SK-N-SH treated with all-trans-retinoic acid at 6 μM for 48 hours (cell line): Measurements from ENCODE around the gene IMPA2.

ENCODE experiments used
- ATAC-seq: fragments of 200-7000 bp; cut with Tn5 transposase; 3 replicates; pipeline ENCODE4 v1.9.1; 2020; ENCODE audit warnings: mild to moderate bottlenecking, moderate library complexity
- ARNTL ChIP-seq: fragments of 450-650 bp; formaldehyde crosslinking; IDR thresholded peaks from 2 replicates; pipeline ENCODE4 v1.5.0; 2020; ENCODE audit warnings: low read depth, mild to moderate bottlenecking, moderate library complexity, borderline replicate concordance
- BACH2 ChIP-seq: fragments of 250-450 bp; sonication (Bioruptor Pico); IDR thresholded peaks from 2 replicates; pipeline ENCODE4 v1.9.0; 2021; ENCODE audit warnings: mild to moderate bottlenecking, borderline replicate concordance
- CREB5 ChIP-seq: fragments of 250-450 bp; sonication (Bioruptor Pico); IDR thresholded peaks from 2 replicates; pipeline ENCODE4 v1.5.1; 2020; ENCODE audit warnings: low read depth, mild to moderate bottlenecking, moderate library complexity
- CSDC2 ChIP-seq: fragments of 250-450 bp; sonication (Bioruptor Pico); IDR thresholded peaks from 2 replicates; pipeline ENCODE4 v1.5.0; 2020; ENCODE audit warnings: mild to moderate bottlenecking, moderate library complexity
- CSRNP3 ChIP-seq: fragments of 250-450 bp; sonication (Bioruptor Pico); IDR thresholded peaks from 2 replicates; pipeline ENCODE4 v1.5.1; 2021; ENCODE audit warnings: mild to moderate bottlenecking, moderate library complexity
- ESRRG ChIP-seq: fragments of 250-450 bp; sonication (Bioruptor Pico); IDR thresholded peaks from 2 replicates; pipeline ENCODE4 v1.6.1; 2021; ENCODE audit warnings: mild to moderate bottlenecking
- GLIS3 ChIP-seq: fragments of 250-450 bp; sonication (Bioruptor Pico); IDR thresholded peaks from 2 replicates; pipeline ENCODE4 v1.5.0; 2020; ENCODE audit warnings: mild to moderate bottlenecking, moderate library complexity
- ISL1 ChIP-seq: fragments of 250-450 bp; sonication (Bioruptor Pico); IDR thresholded peaks from 2 replicates; pipeline ENCODE4 v2.1.2; 2022; ENCODE audit warnings: mild to moderate bottlenecking, moderate library complexity
- OSR1 ChIP-seq: fragments of 250-450 bp; sonication (Bioruptor Pico); IDR thresholded peaks from 2 replicates; pipeline ENCODE4 v1.8.0; 2022; ENCODE audit warnings: moderate library complexity, mild to moderate bottlenecking, inconsistent platforms
- PATZ1 ChIP-seq: fragments of 250-450 bp; sonication (Bioruptor Pico); IDR thresholded peaks from 2 replicates; pipeline ENCODE4 v1.8.0; 2020; ENCODE audit warnings: mild to moderate bottlenecking, moderate library complexity, borderline replicate concordance
- POU6F1 ChIP-seq: fragments of 250-450 bp; sonication (Bioruptor Pico); IDR thresholded peaks from 2 replicates; pipeline ENCODE4 v1.8.0; 2021; ENCODE audit warnings: low read depth, mild to moderate bottlenecking, moderate library complexity, borderline replicate concordance
- PPARA ChIP-seq: fragments of 250-450 bp; sonication (Bioruptor Pico); IDR thresholded peaks from 2 replicates; pipeline ENCODE4 v1.5.0; 2020; ENCODE audit warnings: mild to moderate bottlenecking, borderline replicate concordance
- RARB ChIP-seq: fragments of 250-450 bp; sonication (Bioruptor Pico); IDR thresholded peaks from 2 replicates; pipeline ENCODE4 v1.8.0; 2021; ENCODE audit warnings: mild to moderate bottlenecking, moderate library complexity
- SNAI2 ChIP-seq: fragments of 250-450 bp; sonication (Bioruptor Pico); IDR thresholded peaks from 2 replicates; pipeline ENCODE4 v1.5.0; 2020; ENCODE audit warnings: mild to moderate bottlenecking, moderate library complexity
- TCF4 ChIP-seq: fragments of 250-450 bp; sonication (Bioruptor Pico); IDR thresholded peaks from 2 replicates; pipeline ENCODE4 v1.8.0; 2021; ENCODE audit warnings: mild to moderate bottlenecking, moderate library complexity, borderline replicate concordance
- TOX ChIP-seq: fragments of 250-450 bp; sonication (Bioruptor Pico); IDR thresholded peaks from 2 replicates; pipeline ENCODE4 v1.8.0; 2021; ENCODE audit warnings: mild to moderate bottlenecking, moderate library complexity, borderline replicate concordance
- ZC3H10 ChIP-seq: fragments of 250-450 bp; sonication (Bioruptor Pico); IDR thresholded peaks from 2 replicates; pipeline ENCODE4 v1.5.1; 2021; ENCODE audit warnings: mild to moderate bottlenecking, moderate library complexity
- ZFP3 ChIP-seq: fragments of 250-450 bp; sonication (Bioruptor Pico); IDR thresholded peaks from 2 replicates; pipeline ENCODE4 v1.5.0; 2020; ENCODE audit warnings: mild to moderate bottlenecking, moderate library complexity
- ZFP30 ChIP-seq: fragments of 450-650 bp; formaldehyde crosslinking; IDR thresholded peaks from 2 replicates; pipeline ENCODE4 v1.5.0; 2022; ENCODE audit warnings: mild to moderate bottlenecking, moderate library complexity
- ZNF565 ChIP-seq: fragments of 450-650 bp; formaldehyde crosslinking; conservative IDR thresholded peaks from 2 replicates; pipeline ENCODE4 v1.5.0; 2020; ENCODE audit warnings: low read depth, mild to moderate bottlenecking, moderate library complexity
- ZNF70 ChIP-seq: fragments of 450-650 bp; formaldehyde crosslinking; IDR thresholded peaks from 2 replicates; pipeline ENCODE4 v1.5.0; 2020; ENCODE audit warnings: mild to moderate bottlenecking, moderate library complexity
- ZNF8 ChIP-seq: fragments of 450-650 bp; formaldehyde crosslinking; IDR thresholded peaks from 2 replicates; pipeline ENCODE4 v1.5.0; 2020; ENCODE audit warnings: mild to moderate bottlenecking, moderate library complexity
- TF ChIP-seq, protein P1 (sequence below): fragments of 250-450 bp; sonication (Bioruptor Pico); IDR thresholded peaks from 2 replicates; pipeline ENCODE4 v1.5.0; 2020; ENCODE audit warnings: mild to moderate bottlenecking, moderate library complexity

IMPA2 gene

DNA sequence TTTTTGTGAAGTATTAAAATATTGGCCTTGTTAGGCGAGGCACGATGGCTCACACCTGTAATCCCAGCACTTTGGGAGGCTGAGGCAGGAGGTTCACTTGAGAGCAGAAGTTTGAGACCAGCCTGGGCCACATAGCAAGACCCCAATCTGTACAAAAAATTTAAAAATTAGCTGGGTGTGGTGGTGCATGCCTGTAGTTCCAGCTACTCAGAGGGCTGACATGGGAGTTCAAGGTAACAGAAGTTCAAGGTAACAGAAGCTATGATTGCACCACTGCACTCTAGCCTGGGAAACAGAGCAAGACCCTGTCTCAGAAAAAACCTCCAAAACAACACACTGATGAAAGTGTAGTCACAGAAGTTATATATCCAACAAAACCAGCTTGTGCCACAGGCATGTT is 39.8 kb downstream of the IMPA2 start:
- TF ChIP-seq CSDC2 (CRISPR knock-in tag): no peak
- no peak for TF ChIP-seq ZFP3 (CRISPR knock-in tag)
- no peak for TF ChIP-seq ESRRG (CRISPR knock-in tag)
- TF ChIP-seq RARB (CRISPR knock-in tag): no peak
- TF ChIP-seq TCF4 (CRISPR knock-in tag): no peak
- TF ChIP-seq ISL1: no peak
- TF ChIP-seq GLIS3 (CRISPR knock-in tag): no peak
- no peak for TF ChIP-seq CREB5 (CRISPR knock-in tag)
- TF ChIP-seq PATZ1 (CRISPR knock-in tag): no peak
- no peak for TF ChIP-seq TOX
- no peak for TF ChIP-seq ZNF70 (CRISPR knock-in tag)
- no peak for TF ChIP-seq PPARA (CRISPR knock-in tag)
- no peak for TF ChIP-seq ZFP30 (CRISPR knock-in tag)
- no peak for TF ChIP-seq OSR1
- no peak for TF ChIP-seq ZC3H10 (CRISPR knock-in tag)
- TF ChIP-seq CSRNP3 (CRISPR knock-in tag): no peak
- no peak for ATAC-seq

DNA sequence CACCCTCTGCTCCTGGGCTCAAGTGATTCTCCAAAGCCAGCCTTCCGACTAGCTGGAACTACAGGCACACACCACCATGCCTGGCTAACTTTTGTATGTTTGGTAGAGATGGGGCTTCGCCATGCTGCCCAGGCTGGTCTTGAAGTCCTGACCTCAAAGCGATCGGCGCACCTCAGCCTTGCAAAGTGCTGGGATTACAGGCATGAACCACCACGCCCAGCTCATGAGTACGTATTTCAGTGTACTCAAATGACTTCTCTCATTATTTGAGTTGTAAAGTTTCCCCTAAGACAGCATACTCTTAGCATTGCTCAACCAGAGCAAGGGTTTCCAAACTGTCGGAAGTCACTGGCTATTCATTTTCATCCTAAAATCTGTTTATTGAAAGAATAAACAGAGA is 40.3 kb downstream of the IMPA2 start:
- no peak for ATAC-seq
- TF ChIP-seq SNAI2 (CRISPR knock-in tag): no peak
- TF ChIP-seq ARNTL (CRISPR knock-in tag): no peak
- no peak for TF ChIP-seq ZC3H10 (CRISPR knock-in tag)
- no peak for TF ChIP-seq ZNF565 (CRISPR knock-in tag)
- no peak for TF ChIP-seq ZFP30 (CRISPR knock-in tag)
- no peak for TF ChIP-seq TCF4 (CRISPR knock-in tag)
- no peak for TF ChIP-seq ZFP3 (CRISPR knock-in tag)
- TF ChIP-seq, protein P1, sequence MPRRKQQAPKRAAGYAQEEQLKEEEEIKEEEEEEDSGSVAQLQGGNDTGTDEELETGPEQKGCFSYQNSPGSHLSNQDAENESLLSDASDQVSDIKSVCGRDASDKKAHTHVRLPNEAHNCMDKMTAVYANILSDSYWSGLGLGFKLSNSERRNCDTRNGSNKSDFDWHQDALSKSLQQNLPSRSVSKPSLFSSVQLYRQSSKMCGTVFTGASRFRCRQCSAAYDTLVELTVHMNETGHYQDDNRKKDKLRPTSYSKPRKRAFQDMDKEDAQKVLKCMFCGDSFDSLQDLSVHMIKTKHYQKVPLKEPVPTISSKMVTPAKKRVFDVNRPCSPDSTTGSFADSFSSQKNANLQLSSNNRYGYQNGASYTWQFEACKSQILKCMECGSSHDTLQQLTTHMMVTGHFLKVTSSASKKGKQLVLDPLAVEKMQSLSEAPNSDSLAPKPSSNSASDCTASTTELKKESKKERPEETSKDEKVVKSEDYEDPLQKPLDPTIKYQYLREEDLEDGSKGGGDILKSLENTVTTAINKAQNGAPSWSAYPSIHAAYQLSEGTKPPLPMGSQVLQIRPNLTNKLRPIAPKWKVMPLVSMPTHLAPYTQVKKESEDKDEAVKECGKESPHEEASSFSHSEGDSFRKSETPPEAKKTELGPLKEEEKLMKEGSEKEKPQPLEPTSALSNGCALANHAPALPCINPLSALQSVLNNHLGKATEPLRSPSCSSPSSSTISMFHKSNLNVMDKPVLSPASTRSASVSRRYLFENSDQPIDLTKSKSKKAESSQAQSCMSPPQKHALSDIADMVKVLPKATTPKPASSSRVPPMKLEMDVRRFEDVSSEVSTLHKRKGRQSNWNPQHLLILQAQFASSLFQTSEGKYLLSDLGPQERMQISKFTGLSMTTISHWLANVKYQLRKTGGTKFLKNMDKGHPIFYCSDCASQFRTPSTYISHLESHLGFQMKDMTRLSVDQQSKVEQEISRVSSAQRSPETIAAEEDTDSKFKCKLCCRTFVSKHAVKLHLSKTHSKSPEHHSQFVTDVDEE (CRISPR knock-in tag): no peak
- no peak for TF ChIP-seq TOX
- no peak for TF ChIP-seq ESRRG (CRISPR knock-in tag)
- no peak for TF ChIP-seq RARB (CRISPR knock-in tag)
- TF ChIP-seq GLIS3 (CRISPR knock-in tag): no peak
- TF ChIP-seq OSR1: no peak
- TF ChIP-seq PATZ1 (CRISPR knock-in tag): no peak
- no peak for TF ChIP-seq CSRNP3 (CRISPR knock-in tag)
- TF ChIP-seq ISL1: no peak
- TF ChIP-seq BACH2: no peak
- TF ChIP-seq ZNF8: no peak
- no peak for TF ChIP-seq PPARA (CRISPR knock-in tag)
- no peak for TF ChIP-seq POU6F1 (CRISPR knock-in tag)
